HFFc6 (cell line): ENCODE results near the gene UBE2L3. TPM values are rescaled to one million over a fixed set of nuclear protein-coding genes. Genes with fewer than 3 reads are reported as not detected.
"Not testable (repeated sequence)": the region's sequence is repeated elsewhere in the genome, so short reads cannot be mapped to it uniquely, and the experiment has no call there.

Source experiments
- DNase-seq: peaks from one replicate; pipeline ENCODE4 v3.0.0-alpha.2; 2018
- H3K27ac Mint-ChIP-seq: 2 replicates; pipeline ENCODE4 v1.8.0; 2020; ENCODE audit warnings: mild to moderate bottlenecking, mixed read lengths
- H3K27me3 Mint-ChIP-seq: 2 replicates; pipeline ENCODE4 v1.8.0; 2021; ENCODE audit warnings: mild to moderate bottlenecking, moderate library complexity, mixed read lengths; ENCODE audit not compliant: insufficient read depth
- H3K36me3 Mint-ChIP-seq: 2 replicates; pipeline ENCODE4 v1.8.0; 2021; ENCODE audit warnings: low read depth, mixed read lengths
- H3K4me1 Mint-ChIP-seq: 2 replicates; pipeline ENCODE4 v1.8.0; 2020; ENCODE audit warnings: low read depth, mixed read lengths
- H3K4me3 Mint-ChIP-seq: 2 replicates; pipeline ENCODE4 v1.8.0; 2020; ENCODE audit warnings: mild to moderate bottlenecking, moderate library complexity, mixed read lengths
- H3K9me3 Mint-ChIP-seq: 2 replicates; pipeline ENCODE4 v1.8.0; 2020; ENCODE audit warnings: mild to moderate bottlenecking, mixed read lengths
- CTCF ChIP-seq: fragments of 200-600 bp; sonication (generic); IDR thresholded peaks from 2 replicates; pipeline ENCODE4 v1.5.0; 2021; ENCODE audit warnings: antibody characterized with exemption, mild to moderate bottlenecking
- total RNA-seq, 6 experiments: library from RNA; stranded (reverse); fragmentation: NEBNext Ultra II Directional; extraction: Animal tissue kit (Norgen Biotek cat#: 25700); gene quantifications; 2 replicates in 1 of 6; 3 replicates in 5 of 6; pipeline ENCODE4 v1.2.3, GENCODE V29; 2021

The UBE2L3 gene
- total RNA-seq, 6 experiments from 2014 or later = 82.7 to 93.3 (median 88.7) TPM

GRCh38 chr22:21612858-21613257 lies 45.3 kb downstream of the UBE2L3 start:
- Mint-ChIP-seq H3K36me3 (peaks cover 23% of the 10 kb centered on the region), H3K4me1 (peaks cover 4% of the 10 kb centered on the region), H3K9me3 (no peaks in the 10 kb centered on the region), H3K27me3 (no peaks in the 10 kb centered on the region; the same call in 1 of the 2 replicates), H3K27ac (no peak overlapping the region), H3K4me3 (no peak overlapping the region)
- DNase-seq = no peak
- TF ChIP-seq CTCF = no peak

- peaks cover 21% of the 10 kb centered on the region; the same call in 1 of the 2 replicates for H3K36me3 Mint-ChIP-seq
- no peak overlapping the region for H3K4me3 Mint-ChIP-seq
- H3K27ac Mint-ChIP-seq = no peak overlapping the region; the same call in 1 of the 2 replicates
- no peak for DNase-seq
- TF ChIP-seq CTCF = no peak
- no peaks in the 10 kb centered on the region for H3K9me3 Mint-ChIP-seq
- peaks cover 2% of the 10 kb centered on the region for H3K27me3 Mint-ChIP-seq
- no peaks in the 10 kb centered on the region for H3K4me1 Mint-ChIP-seq
These were observed 46.2 kb downstream of the UBE2L3 start for GRCh38 chr22:21613553-21614233.

- no peak overlapping the region for H3K27ac Mint-ChIP-seq
- no peak for TF ChIP-seq CTCF
- H3K4me3 Mint-ChIP-seq = no peak overlapping the region
- no peaks in the 10 kb centered on the region for H3K9me3 Mint-ChIP-seq
- DNase-seq = no peak
- no peaks in the 10 kb centered on the region for H3K4me1 Mint-ChIP-seq
- peaks cover 5% of the 10 kb centered on the region for H3K27me3 Mint-ChIP-seq
- H3K36me3 Mint-ChIP-seq = peaks cover 21% of the 10 kb centered on the region; the same call in 1 of the 2 replicates
These were observed 48.2 kb downstream of the UBE2L3 start for GRCh38 chr22:21615731-21616130.

GRCh38 chr22:21617337-21617736 lies 49.8 kb downstream of the UBE2L3 start:
- H3K27me3 Mint-ChIP-seq, H3K27ac Mint-ChIP-seq, H3K4me3 Mint-ChIP-seq, DNase-seq, H3K9me3 Mint-ChIP-seq, H3K4me1 Mint-ChIP-seq: not testable (repeated sequence)
- H3K36me3 Mint-ChIP-seq = peaks cover 18% of the 10 kb centered on the region; the same call in 1 of the 2 replicates

GRCh38 chr22:21621025-21621424 lies 53.5 kb downstream of the UBE2L3 start:
- Mint-ChIP-seq H3K36me3 (peaks cover 3% of the 10 kb centered on the region; the same call in 1 of the 2 replicates), H3K4me1 (peaks cover 18% of the 10 kb centered on the region), H3K9me3 (no peaks in the 10 kb centered on the region), H3K4me3 (no peak overlapping the region), H3K27ac (no peak overlapping the region), H3K27me3 (peaks cover 12% of the 10 kb centered on the region)
- DNase-seq = no peak
- no peak for TF ChIP-seq CTCF

- Mint-ChIP-seq H3K9me3 (no peaks in the 10 kb centered on the region; the same call in 1 of the 2 replicates), H3K36me3 (no peaks in the 10 kb centered on the region), H3K4me1 (peaks cover 22% of the 10 kb centered on the region), H3K4me3 (no peak overlapping the region), H3K27ac (peak overlapping the region; percentile 59; the same call in 1 of the 2 replicates), H3K27me3 (peaks cover 16% of the 10 kb centered on the region)
- DNase-seq = no peak
- no peak for TF ChIP-seq CTCF
These were observed 54.8 kb downstream of the UBE2L3 start for GRCh38 chr22:21622011-21622918.
